A549 treated with dexamethasone at 1 μM for 4 hours (cell line): ENCODE results near the gene BIRC2. TPM values are rescaled to one million over a fixed set of nuclear protein-coding genes. Genes with fewer than 3 reads are reported as not detected.

Source experiments
- total RNA-seq: library from RNA; stranded (reverse); fragments of 200-300 nt; extraction: Qiagen RNA extraction; gene quantifications from 5 replicates; pipeline ENCODE4 v1.2.3, GENCODE V29; 2022

BIRC2 gene
- total RNA-seq, result 29.5 to 36.3 TPM (median 33.1 TPM) in 5 replicates

GRCh38 chr11:102346748-102347461 is at the start of gene BIRC2:
TSS of gene BIRC2 (plus strand) at chr11:102347214. CDS start at chr11:102349855, 2,641 bp downstream.

DNA sequence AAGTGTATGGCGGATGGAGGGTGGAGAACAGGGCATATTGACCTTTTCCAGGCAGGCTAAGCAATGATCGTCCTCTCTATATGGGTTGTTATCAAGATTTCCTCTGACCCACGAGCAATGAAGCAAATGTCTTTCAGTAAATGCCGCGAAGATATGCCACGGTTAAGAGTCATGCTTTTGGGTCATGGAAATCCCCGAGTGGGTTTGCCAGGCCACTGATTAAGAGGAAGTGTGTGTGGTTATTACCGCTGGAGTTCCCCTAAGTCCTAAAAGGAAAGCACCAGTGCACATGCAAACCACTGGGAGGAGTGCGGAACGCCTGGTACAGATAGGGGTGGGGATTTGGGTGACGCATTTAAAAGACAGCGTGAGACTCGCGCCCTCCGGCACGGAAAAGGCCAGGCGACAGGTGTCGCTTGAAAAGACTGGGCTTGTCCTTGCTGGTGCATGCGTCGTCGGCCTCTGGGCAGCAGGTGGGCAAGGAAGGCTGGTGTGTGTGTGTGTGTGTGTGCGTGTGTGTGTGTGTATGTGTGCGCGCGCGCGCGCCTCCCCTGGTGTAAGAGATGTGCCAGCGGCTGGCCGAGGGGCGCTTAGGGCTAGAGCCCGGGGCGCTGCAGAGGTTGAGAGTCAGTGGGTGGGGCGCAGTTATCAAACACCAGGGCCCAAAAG is 29.8 kb upstream of the BIRC2 start, which contains the start of gene BIRC3:
Gene BIRC3, plus strand, starts transcription at position 386 of the 669 bp plus-strand sequence. CDS start 7,026 bp downstream, outside the sequence.

Other genes starting within 250 kb of the BIRC2 start
- gene YAP1, start 236.8 kb upstream of the BIRC2 start, total RNA-seq, result 49.5 to 82.7 TPM (median 75.4 TPM) in 5 replicates
- gene BIRC3, start 29.7 kb upstream of the BIRC2 start, total RNA-seq, result 50.5 to 70.0 TPM (median 57.4 TPM) in 5 replicates
- gene TMEM123, start 105.6 kb downstream of the BIRC2 start, total RNA-seq, result 167 to 245 TPM (median 210 TPM) in 5 replicates
- 20.7 to 34.8 TPM (median 25.3 TPM) in 5 replicates for gene MMP7, start 183.5 kb downstream of the BIRC2 start, total RNA-seq